HEK293 (cell line): ENCODE results near the gene DCST2.

Source experiments
- FEZF1 ChIP-seq: fragments of 450-650 bp; formaldehyde crosslinking; IDR thresholded peaks from 2 replicates; pipeline ENCODE4 v1.5.1; 2016; ENCODE audit warnings: missing biosample characterization, missing genetic modification characterization
- HOXD13 ChIP-seq: sonication (generic); formaldehyde crosslinking; IDR thresholded peaks from 2 replicates; pipeline ENCODE4 v1.8.0; 2022; ENCODE audit warnings: missing genetic modification reagents, borderline replicate concordance
- KLF1 ChIP-seq: fragments of 450-650 bp; formaldehyde crosslinking; IDR thresholded peaks from 2 replicates; pipeline ENCODE4 v1.5.1; 2016; ENCODE audit warnings: missing biosample characterization, missing genetic modification characterization
- KLF7 ChIP-seq: fragments of 450-650 bp; formaldehyde crosslinking; IDR thresholded peaks from 2 replicates; pipeline ENCODE4 v1.5.1; 2016; ENCODE audit warnings: missing biosample characterization, missing genetic modification characterization, borderline replicate concordance
- MYNN ChIP-seq: fragments of 450-650 bp; formaldehyde crosslinking; IDR thresholded peaks from 2 replicates; pipeline ENCODE4 v1.5.1; 2016; ENCODE audit warnings: missing biosample characterization, missing genetic modification characterization, borderline replicate concordance
- SP2 ChIP-seq: fragments of 450-650 bp; formaldehyde crosslinking; IDR thresholded peaks from 2 replicates; pipeline ENCODE4 v1.5.1; 2016; ENCODE audit warnings: missing biosample characterization, missing genetic modification characterization
- SP7 ChIP-seq: fragments of 450-650 bp; formaldehyde crosslinking; IDR thresholded peaks from 2 replicates; pipeline ENCODE4 v1.5.1; 2016; ENCODE audit warnings: missing biosample characterization, missing genetic modification characterization
- ZBTB7A ChIP-seq: fragments of 450-650 bp; formaldehyde crosslinking; IDR thresholded peaks from 2 replicates; pipeline ENCODE4 v1.5.1; 2016; ENCODE audit warnings: low read depth, missing biosample characterization, missing genetic modification characterization
- ZEB2 ChIP-seq: fragments of 450-650 bp; formaldehyde crosslinking; IDR thresholded peaks from 2 replicates; pipeline ENCODE4 v1.5.1; 2016; ENCODE audit warnings: missing biosample characterization, missing genetic modification characterization
- ZIC2 ChIP-seq: fragments of 450-650 bp; formaldehyde crosslinking; IDR thresholded peaks from 2 replicates; pipeline ENCODE4 v1.5.1; 2016; ENCODE audit warnings: missing biosample characterization, missing genetic modification characterization
- ZNF121 ChIP-seq: fragments of 450-650 bp; formaldehyde crosslinking; IDR thresholded peaks from 2 replicates; pipeline ENCODE4 v1.5.1; 2016; ENCODE audit warnings: missing biosample characterization, missing genetic modification characterization
- ZNF24 ChIP-seq: fragments of 450-650 bp; formaldehyde crosslinking; IDR thresholded peaks from 2 replicates; pipeline ENCODE4 v1.5.1; 2016; ENCODE audit warnings: missing biosample characterization, missing genetic modification characterization
- ZNF335 ChIP-seq: fragments of 450-650 bp; formaldehyde crosslinking; conservative IDR thresholded peaks from 2 replicates; pipeline ENCODE4 v1.5.1; 2016; ENCODE audit warnings: missing biosample characterization, missing genetic modification characterization
- ZNF394 ChIP-seq: fragments of 450-650 bp; formaldehyde crosslinking; IDR thresholded peaks from 2 replicates; pipeline ENCODE4 v1.5.1; 2016; ENCODE audit warnings: missing biosample characterization, missing genetic modification characterization, mild to moderate bottlenecking, moderate library complexity, borderline replicate concordance
- ZNF416 ChIP-seq: fragments of 450-650 bp; formaldehyde crosslinking; IDR thresholded peaks from 2 replicates; pipeline ENCODE4 v1.5.1; 2016; ENCODE audit warnings: missing biosample characterization, missing genetic modification characterization
- ZNF596 ChIP-seq: fragments of 450-650 bp; IDR thresholded peaks from 2 replicates; pipeline ENCODE4 v1.5.0; 2018; ENCODE audit warnings: missing biosample characterization, mild to moderate bottlenecking, missing genetic modification characterization, moderate library complexity
- ZNF600 ChIP-seq: fragments of 450-650 bp; formaldehyde crosslinking; IDR thresholded peaks from 2 replicates; pipeline ENCODE4 v1.5.1; 2016; ENCODE audit warnings: missing biosample characterization, missing genetic modification characterization
- ZNF629 ChIP-seq: fragments of 450-650 bp; formaldehyde crosslinking; IDR thresholded peaks from 2 replicates; pipeline ENCODE4 v1.5.1; 2017; ENCODE audit warnings: missing biosample characterization, missing genetic modification characterization
- ZNF660 ChIP-seq: fragments of 450-650 bp; IDR thresholded peaks from 2 replicates; pipeline ENCODE4 v1.5.1; 2018; ENCODE audit warnings: missing biosample characterization, mild to moderate bottlenecking, missing genetic modification characterization
- ZNF768 ChIP-seq: fragments of 450-650 bp; formaldehyde crosslinking; IDR thresholded peaks from 2 replicates; pipeline ENCODE4 v1.5.1; 2018; ENCODE audit warnings: missing biosample characterization, mild to moderate bottlenecking, missing genetic modification characterization
- ZNF830 ChIP-seq: fragments of 450-650 bp; IDR thresholded peaks from 2 replicates; pipeline ENCODE4 v1.5.0; 2018; ENCODE audit warnings: missing biosample characterization, missing genetic modification characterization, low read depth, mild to moderate bottlenecking, moderate library complexity
- ZSCAN30 ChIP-seq: fragments of 450-650 bp; IDR thresholded peaks from 2 replicates; pipeline ENCODE4 v1.5.1; 2018; ENCODE audit warnings: missing biosample characterization, mild to moderate bottlenecking, missing genetic modification characterization, moderate library complexity
- TF ChIP-seq, protein P1 (sequence below): fragments of 450-650 bp; formaldehyde crosslinking; IDR thresholded peaks from 2 replicates; pipeline ENCODE4 v1.5.1; 2016; ENCODE audit warnings: missing biosample characterization, missing genetic modification characterization
- TF ChIP-seq, protein P2 (sequence below): fragments of 450-650 bp; formaldehyde crosslinking; optimal IDR thresholded peaks from 2 replicates; pipeline ENCODE3; 2016; ENCODE audit warnings: missing biosample characterization, mild to moderate bottlenecking, missing genetic modification characterization
- TF ChIP-seq, protein P3 (sequence below): fragments of 450-650 bp; formaldehyde crosslinking; IDR thresholded peaks from 2 replicates; pipeline ENCODE4 v1.5.1; 2017; ENCODE audit warnings: missing biosample characterization, missing genetic modification characterization
- TF ChIP-seq, protein P4 (sequence below): fragments of 450-650 bp; formaldehyde crosslinking; IDR thresholded peaks from 2 replicates; pipeline ENCODE4 v1.5.1; 2016; ENCODE audit warnings: missing biosample characterization, missing genetic modification characterization, borderline replicate concordance
- TF ChIP-seq, protein P5 (sequence below): fragments of 450-650 bp; formaldehyde crosslinking; IDR thresholded peaks from 2 replicates; pipeline ENCODE4 v1.5.1; 2016; ENCODE audit warnings: missing biosample characterization, missing genetic modification characterization

Gene DCST2

DNA sequence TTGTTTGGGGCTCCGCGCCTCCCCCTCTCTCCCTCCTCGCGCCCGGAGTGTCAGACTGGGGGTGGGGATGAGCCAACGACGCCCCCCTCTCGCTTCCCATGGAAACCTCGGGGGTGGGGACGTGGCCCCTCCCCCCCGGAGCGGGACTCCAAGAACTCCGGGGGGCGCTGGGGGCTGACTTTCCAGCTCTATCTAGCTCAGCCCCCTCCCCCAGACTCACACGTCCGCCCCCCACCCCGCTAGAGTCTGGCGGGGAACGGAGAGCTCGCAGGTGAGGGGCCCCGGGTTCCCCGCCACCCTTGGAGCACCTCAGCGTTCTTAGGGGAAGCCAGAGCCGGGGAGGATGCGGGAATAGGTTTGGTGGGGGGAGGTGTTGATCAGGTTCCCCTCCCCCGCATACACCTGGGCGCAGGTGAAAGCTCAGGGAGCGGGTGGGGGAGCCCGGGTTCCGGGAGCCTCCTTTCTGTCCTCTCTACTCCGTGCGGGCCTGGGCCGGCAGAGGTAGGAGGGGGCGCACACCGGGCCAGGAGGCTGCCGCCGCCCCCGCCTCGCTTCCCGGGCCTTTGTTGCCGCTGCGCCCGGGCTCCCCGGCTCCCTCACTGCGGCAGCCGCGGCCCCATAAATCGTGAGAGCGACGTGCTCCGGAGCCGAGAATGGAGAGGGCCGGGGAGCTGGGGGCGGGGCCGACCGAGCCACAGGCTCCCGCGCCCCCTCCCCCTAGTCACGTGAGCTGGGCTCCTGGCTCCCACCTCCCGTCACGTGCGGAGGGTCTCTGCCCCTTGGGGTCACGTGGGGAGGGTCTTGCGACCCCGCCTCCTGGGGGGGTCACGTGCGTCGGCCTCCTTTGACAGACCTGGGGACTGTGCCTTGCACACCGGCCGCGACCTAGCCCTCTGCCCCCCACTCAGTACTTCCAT, 47.0 kb upstream of the DCST2 start (continued):
- peak; percentile 13; the same call in 1 of the 2 replicates for TF ChIP-seq ZNF335 (tag by site-specific recombination)
- TF ChIP-seq ZNF768 (tag by site-specific recombination): no peak
- TF ChIP-seq, protein P1, sequence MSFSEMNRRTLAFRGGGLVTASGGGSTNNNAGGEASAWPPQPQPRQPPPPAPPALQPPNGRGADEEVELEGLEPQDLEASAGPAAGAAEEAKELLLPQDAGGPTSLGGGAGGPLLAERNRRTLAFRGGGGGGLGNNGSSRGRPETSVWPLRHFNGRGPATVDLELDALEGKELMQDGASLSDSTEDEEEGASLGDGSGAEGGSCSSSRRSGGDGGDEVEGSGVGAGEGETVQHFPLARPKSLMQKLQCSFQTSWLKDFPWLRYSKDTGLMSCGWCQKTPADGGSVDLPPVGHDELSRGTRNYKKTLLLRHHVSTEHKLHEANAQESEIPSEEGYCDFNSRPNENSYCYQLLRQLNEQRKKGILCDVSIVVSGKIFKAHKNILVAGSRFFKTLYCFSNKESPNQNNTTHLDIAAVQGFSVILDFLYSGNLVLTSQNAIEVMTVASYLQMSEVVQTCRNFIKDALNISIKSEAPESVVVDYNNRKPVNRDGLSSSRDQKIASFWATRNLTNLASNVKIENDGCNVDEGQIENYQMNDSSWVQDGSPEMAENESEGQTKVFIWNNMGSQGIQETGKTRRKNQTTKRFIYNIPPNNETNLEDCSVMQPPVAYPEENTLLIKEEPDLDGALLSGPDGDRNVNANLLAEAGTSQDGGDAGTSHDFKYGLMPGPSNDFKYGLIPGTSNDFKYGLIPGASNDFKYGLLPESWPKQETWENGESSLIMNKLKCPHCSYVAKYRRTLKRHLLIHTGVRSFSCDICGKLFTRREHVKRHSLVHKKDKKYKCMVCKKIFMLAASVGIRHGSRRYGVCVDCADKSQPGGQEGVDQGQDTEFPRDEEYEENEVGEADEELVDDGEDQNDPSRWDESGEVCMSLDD: peak; percentile 96
- TF ChIP-seq KLF1 (tag by site-specific recombination): peak; percentile 61
- TF ChIP-seq, protein P2, sequence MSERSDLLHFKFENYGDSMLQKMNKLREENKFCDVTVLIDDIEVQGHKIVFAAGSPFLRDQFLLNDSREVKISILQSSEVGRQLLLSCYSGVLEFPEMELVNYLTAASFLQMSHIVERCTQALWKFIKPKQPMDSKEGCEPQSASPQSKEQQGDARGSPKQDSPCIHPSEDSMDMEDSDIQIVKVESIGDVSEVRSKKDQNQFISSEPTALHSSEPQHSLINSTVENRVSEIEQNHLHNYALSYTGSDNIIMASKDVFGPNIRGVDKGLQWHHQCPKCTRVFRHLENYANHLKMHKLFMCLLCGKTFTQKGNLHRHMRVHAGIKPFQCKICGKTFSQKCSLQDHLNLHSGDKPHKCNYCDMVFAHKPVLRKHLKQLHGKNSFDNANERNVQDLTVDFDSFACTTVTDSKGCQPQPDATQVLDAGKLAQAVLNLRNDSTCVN (tag by site-specific recombination): peak; percentile 59
- TF ChIP-seq MYNN (tag by site-specific recombination): no peak
- TF ChIP-seq ZSCAN30 (tag by site-specific recombination): peak; percentile 80
- no peak for TF ChIP-seq ZNF629 (tag by site-specific recombination)
- no peak for TF ChIP-seq ZNF830 (tag by site-specific recombination)
- TF ChIP-seq ZIC2 (tag by site-specific recombination): peak; percentile 38; the same call in 1 of the 2 replicates
- peak; percentile 99 for TF ChIP-seq ZBTB7A
- TF ChIP-seq ZNF416 (tag by site-specific recombination): no peak
- TF ChIP-seq ZNF394 (tag by site-specific recombination): peak; percentile 46
- TF ChIP-seq, protein P3, sequence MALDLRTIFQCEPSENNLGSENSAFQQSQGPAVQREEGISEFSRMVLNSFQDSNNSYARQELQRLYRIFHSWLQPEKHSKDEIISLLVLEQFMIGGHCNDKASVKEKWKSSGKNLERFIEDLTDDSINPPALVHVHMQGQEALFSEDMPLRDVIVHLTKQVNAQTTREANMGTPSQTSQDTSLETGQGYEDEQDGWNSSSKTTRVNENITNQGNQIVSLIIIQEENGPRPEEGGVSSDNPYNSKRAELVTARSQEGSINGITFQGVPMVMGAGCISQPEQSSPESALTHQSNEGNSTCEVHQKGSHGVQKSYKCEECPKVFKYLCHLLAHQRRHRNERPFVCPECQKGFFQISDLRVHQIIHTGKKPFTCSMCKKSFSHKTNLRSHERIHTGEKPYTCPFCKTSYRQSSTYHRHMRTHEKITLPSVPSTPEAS (tag by site-specific recombination): no peak
- TF ChIP-seq ZEB2 (tag by site-specific recombination): peak; percentile 88
- peak; percentile 64; the same call in 1 of the 2 replicates for TF ChIP-seq SP7 (tag by site-specific recombination)
- TF ChIP-seq, protein P4, sequence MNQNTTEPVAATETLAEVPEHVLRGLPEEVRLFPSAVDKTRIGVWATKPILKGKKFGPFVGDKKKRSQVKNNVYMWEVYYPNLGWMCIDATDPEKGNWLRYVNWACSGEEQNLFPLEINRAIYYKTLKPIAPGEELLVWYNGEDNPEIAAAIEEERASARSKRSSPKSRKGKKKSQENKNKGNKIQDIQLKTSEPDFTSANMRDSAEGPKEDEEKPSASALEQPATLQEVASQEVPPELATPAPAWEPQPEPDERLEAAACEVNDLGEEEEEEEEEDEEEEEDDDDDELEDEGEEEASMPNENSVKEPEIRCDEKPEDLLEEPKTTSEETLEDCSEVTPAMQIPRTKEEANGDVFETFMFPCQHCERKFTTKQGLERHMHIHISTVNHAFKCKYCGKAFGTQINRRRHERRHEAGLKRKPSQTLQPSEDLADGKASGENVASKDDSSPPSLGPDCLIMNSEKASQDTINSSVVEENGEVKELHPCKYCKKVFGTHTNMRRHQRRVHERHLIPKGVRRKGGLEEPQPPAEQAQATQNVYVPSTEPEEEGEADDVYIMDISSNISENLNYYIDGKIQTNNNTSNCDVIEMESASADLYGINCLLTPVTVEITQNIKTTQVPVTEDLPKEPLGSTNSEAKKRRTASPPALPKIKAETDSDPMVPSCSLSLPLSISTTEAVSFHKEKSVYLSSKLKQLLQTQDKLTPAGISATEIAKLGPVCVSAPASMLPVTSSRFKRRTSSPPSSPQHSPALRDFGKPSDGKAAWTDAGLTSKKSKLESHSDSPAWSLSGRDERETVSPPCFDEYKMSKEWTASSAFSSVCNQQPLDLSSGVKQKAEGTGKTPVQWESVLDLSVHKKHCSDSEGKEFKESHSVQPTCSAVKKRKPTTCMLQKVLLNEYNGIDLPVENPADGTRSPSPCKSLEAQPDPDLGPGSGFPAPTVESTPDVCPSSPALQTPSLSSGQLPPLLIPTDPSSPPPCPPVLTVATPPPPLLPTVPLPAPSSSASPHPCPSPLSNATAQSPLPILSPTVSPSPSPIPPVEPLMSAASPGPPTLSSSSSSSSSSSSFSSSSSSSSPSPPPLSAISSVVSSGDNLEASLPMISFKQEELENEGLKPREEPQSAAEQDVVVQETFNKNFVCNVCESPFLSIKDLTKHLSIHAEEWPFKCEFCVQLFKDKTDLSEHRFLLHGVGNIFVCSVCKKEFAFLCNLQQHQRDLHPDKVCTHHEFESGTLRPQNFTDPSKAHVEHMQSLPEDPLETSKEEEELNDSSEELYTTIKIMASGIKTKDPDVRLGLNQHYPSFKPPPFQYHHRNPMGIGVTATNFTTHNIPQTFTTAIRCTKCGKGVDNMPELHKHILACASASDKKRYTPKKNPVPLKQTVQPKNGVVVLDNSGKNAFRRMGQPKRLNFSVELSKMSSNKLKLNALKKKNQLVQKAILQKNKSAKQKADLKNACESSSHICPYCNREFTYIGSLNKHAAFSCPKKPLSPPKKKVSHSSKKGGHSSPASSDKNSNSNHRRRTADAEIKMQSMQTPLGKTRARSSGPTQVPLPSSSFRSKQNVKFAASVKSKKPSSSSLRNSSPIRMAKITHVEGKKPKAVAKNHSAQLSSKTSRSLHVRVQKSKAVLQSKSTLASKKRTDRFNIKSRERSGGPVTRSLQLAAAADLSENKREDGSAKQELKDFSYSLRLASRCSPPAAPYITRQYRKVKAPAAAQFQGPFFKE (tag by site-specific recombination): no peak
- no peak for TF ChIP-seq ZNF596 (tag by site-specific recombination)
- peak; percentile 12; the same call in 1 of the 2 replicates for TF ChIP-seq KLF7 (tag by site-specific recombination)
- peak; percentile 60 for TF ChIP-seq ZNF600 (tag by site-specific recombination)
- no peak for TF ChIP-seq HOXD13
- TF ChIP-seq SP2 (tag by site-specific recombination): peak; percentile 82
- 0 out of 2 replicates have a peak, but pooled peaks have one; percentile 51 for TF ChIP-seq ZNF24
- no peak for TF ChIP-seq ZNF121
- TF ChIP-seq, protein P5, sequence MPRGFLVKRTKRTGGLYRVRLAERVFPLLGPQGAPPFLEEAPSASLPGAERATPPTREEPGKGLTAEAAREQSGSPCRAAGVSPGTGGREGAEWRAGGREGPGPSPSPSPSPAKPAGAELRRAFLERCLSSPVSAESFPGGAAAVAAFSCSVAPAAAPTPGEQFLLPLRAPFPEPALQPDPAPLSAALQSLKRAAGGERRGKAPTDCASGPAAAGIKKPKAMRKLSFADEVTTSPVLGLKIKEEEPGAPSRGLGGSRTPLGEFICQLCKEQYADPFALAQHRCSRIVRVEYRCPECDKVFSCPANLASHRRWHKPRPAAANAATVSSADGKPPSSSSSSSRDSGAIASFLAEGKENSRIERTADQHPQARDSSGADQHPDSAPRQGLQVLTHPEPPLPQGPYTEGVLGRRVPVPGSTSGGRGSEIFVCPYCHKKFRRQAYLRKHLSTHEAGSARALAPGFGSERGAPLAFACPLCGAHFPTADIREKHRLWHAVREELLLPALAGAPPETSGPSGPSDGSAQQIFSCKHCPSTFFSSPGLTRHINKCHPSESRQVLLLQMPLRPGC (tag by site-specific recombination): no peak
- no peak for TF ChIP-seq FEZF1 (tag by site-specific recombination)
- 0 out of 2 replicates have a peak, but pooled peaks have one; percentile 21 for TF ChIP-seq ZNF660 (tag by site-specific recombination)
